Thoracic aorta (tissue), 2 donors: Measurements from ENCODE around the gene MAEA. TPM values are rescaled to one million over a fixed set of nuclear protein-coding genes. Genes with fewer than 3 reads are reported as not detected.

ENCODE experiments used
- ATAC-seq: fragments of 150-250 bp; one replicate; pipeline ENCODE4 v1.8.0; 2017; ENCODE audit warnings: low read depth; ENCODE audit not compliant: insufficient number of reproducible peaks, low FRiP score
- DNase-seq: peaks from one replicate; pipeline ENCODE4 v3.0.0-alpha.2; 2020; ENCODE audit warnings: low spot score
- H3K27ac ChIP-seq, 2 donors: fragments of 200-600 bp; sonication (generic); 1 replicate in 1 of 2; 2 replicates in 1 of 2; pipeline ENCODE4 v1.5.1; 2016; ENCODE audit warnings: mild to moderate bottlenecking in 2 of 2, moderate library complexity in 2 of 2
- H3K27me3 ChIP-seq: fragments of 200-600 bp; sonication (generic); replicated peaks from 2 replicates; pipeline ENCODE4 v1.6.0; 2016; ENCODE audit warnings: mild to moderate bottlenecking; ENCODE audit not compliant: insufficient read depth
- H3K36me3 ChIP-seq: fragments of 200-600 bp; sonication (generic); one replicate; pipeline ENCODE4 v1.5.1; 2016
- H3K4me1 ChIP-seq, 2 donors: fragments of 200-600 bp; sonication (generic); 1 replicate in 1 of 2; 2 replicates in 1 of 2; pipeline versions ENCODE4 v1.5.1 to v1.6.0; 2016; ENCODE audit warnings: low read depth in 2 of 2, mild to moderate bottlenecking in 1 of 2; ENCODE audit not compliant: control insufficient read depth in 1 of 2
- H3K4me3 ChIP-seq: fragments of 200-600 bp; sonication (generic); 2 replicates; pipeline ENCODE4 v1.5.1; 2016; ENCODE audit warnings: mild to moderate bottlenecking
- H3K9me3 ChIP-seq: fragments of 200-600 bp; sonication (generic); 2 replicates; pipeline ENCODE4 v1.5.1; 2016
- CTCF ChIP-seq: fragments of 200-600 bp; sonication (generic); IDR thresholded peaks from one replicate; pipeline ENCODE4 v1.5.1; 2019; ENCODE audit warnings: antibody characterized with exemption
- total RNA-seq, 2 donors: library from RNA; depleted of rRNA; stranded (reverse); fragments of >200 nt; gene quantifications; one replicate each; pipeline versions ENCODE4 v1.1.0 to v1.2.3, GENCODE V29; 2016

MAEA gene
- total RNA-seq, 2 donors from 2014 or later, result 53.7 to 83.8 TPM

- no peak for ATAC-seq
- Histone ChIP-seq H3K9me3 (no peaks in the 10 kb centered on the region), H3K36me3 (peaks cover 18% of the 10 kb centered on the region), H3K4me3 (no peak overlapping the region), H3K27me3 (no peaks in the 10 kb centered on the region), H3K4me1 (peaks cover 29 to 60% of the 10 kb centered on the region in 2 donors), H3K27ac (no peak overlapping the region)
- no peak for DNase-seq
- no peak for TF ChIP-seq CTCF
Observed at GRCh38 chr4:1242506-1243450, 46.9 kb upstream of the MAEA start.

- DNase-seq (no peak), ATAC-seq (no peak)
- H3K27ac ChIP-seq, result no peak overlapping the region
- H3K27me3 ChIP-seq, result no peaks in the 10 kb centered on the region
- no peaks in the 10 kb centered on the region for H3K9me3 ChIP-seq
- no peak for TF ChIP-seq CTCF
- H3K4me3 ChIP-seq, result no peak overlapping the region
- peaks cover 13% of the 10 kb centered on the region for H3K36me3 ChIP-seq
- H3K4me1 ChIP-seq, result peaks cover 29 to 60% of the 10 kb centered on the region in 2 donors
Observed at GRCh38 chr4:1243451-1244080, 46.1 kb upstream of the MAEA start.

GRCh38 chr4:1244081-1244977 lies 45.4 kb upstream of the MAEA start:
- Histone ChIP-seq H3K4me1 (peaks cover 29 to 60% of the 10 kb centered on the region in 2 donors), H3K27me3 (no peaks in the 10 kb centered on the region), H3K4me3 (no peak overlapping the region), H3K27ac (no peak overlapping the region), H3K9me3 (no peaks in the 10 kb centered on the region), H3K36me3 (peaks cover 13% of the 10 kb centered on the region)
- no peak for DNase-seq
- ATAC-seq, result no peak
- TF ChIP-seq CTCF, result no peak

GRCh38 chr4:1244978-1245471 lies 44.7 kb upstream of the MAEA start:
- ATAC-seq, result no peak
- no peak for TF ChIP-seq CTCF
- H3K36me3 ChIP-seq, result peaks cover 6% of the 10 kb centered on the region
- H3K9me3 ChIP-seq, result no peaks in the 10 kb centered on the region
- H3K4me3 ChIP-seq, result no peak overlapping the region
- H3K4me1 ChIP-seq, result peaks cover 32 to 67% of the 10 kb centered on the region in 2 donors
- DNase-seq, result no peak
- H3K27me3 ChIP-seq, result no peaks in the 10 kb centered on the region
- H3K27ac ChIP-seq, result no peak overlapping the region
